ENCODE data around the gene CCDC87.

GRCh38 chr11:66543263-66544107 is 49.4 kb downstream of the CCDC87 start:
- TF ChIP-seq CTCF (IDR thresholded peaks at IDR 0.05) (no peak), POLR2A (IDR thresholded peaks at IDR 0.05) (no peak)

Data from lower leg skin (tissue), 3 donors.